ENCODE measurements around the gene STEAP1B.
A peak's percentile ranks its signal among the peaks of the same experiment; 100 is the strongest.

STEAP1B gene

GRCh38 chr7:22397981-22398380, 102.0 kb downstream of the STEAP1B start:
- peak in 2 of 3 experiments; percentile 53 to 62 for DNase-seq

- DNase-seq, result no peak
Measured at GRCh38 chr7:22395222-22395621, 104.8 kb downstream of the STEAP1B start.

GRCh38 chr7:22394739-22395138, 105.2 kb downstream of the STEAP1B start:
- DNase-seq, result peak in 1 of 3 experiments; percentile 55

- peak in 1 of 3 experiments; percentile 43 for DNase-seq
Measured at GRCh38 chr7:22393913-22394729, 105.9 kb downstream of the STEAP1B start.

- DNase-seq, result no peak
Measured at GRCh38 chr7:22390516-22390915, 109.5 kb downstream of the STEAP1B start.

- DNase-seq, result no peak
Measured at GRCh38 chr7:22389892-22390291, 110.1 kb downstream of the STEAP1B start.

- no peak for DNase-seq
Measured at GRCh38 chr7:22387583-22387982, 112.4 kb downstream of the STEAP1B start.

- DNase-seq, result no peak
Measured at GRCh38 chr7:22386865-22387264, 113.1 kb downstream of the STEAP1B start.

GRCh38 chr7:22386206-22386858, 113.7 kb downstream of the STEAP1B start:
- DNase-seq, result no peak

GRCh38 chr7:22385326-22385725, 114.7 kb downstream of the STEAP1B start:
- DNase-seq, result no peak

- DNase-seq, result no peak
Measured at GRCh38 chr7:22380333-22380732, 119.7 kb downstream of the STEAP1B start.

- DNase-seq, result peak in 1 of 3 experiments; percentile 53
Measured at GRCh38 chr7:22378199-22378980, 121.6 kb downstream of the STEAP1B start.

GRCh38 chr7:22377703-22378102, 122.3 kb downstream of the STEAP1B start:
- peak in 2 of 3 experiments; percentile 39 to 53 for DNase-seq

- no peak for DNase-seq
Measured at GRCh38 chr7:22375359-22376048, 124.5 kb downstream of the STEAP1B start.

- DNase-seq, result no peak
Measured at GRCh38 chr7:22373911-22374310, 126.1 kb downstream of the STEAP1B start.

GRCh38 chr7:22373388-22373787, 126.6 kb downstream of the STEAP1B start:
- DNase-seq, result no peak

GRCh38 chr7:22372863-22373262, 127.1 kb downstream of the STEAP1B start:
- no peak for DNase-seq

GRCh38 chr7:22371878-22372277, 128.1 kb downstream of the STEAP1B start:
- no peak for DNase-seq

Data from NCI-H1417 (cell line).